ENCODE data around the gene PROCA1. TPM values are rescaled to one million over a fixed set of nuclear protein-coding genes. Genes with fewer than 3 reads are reported as not detected.
"Not testable (repeated sequence)": the region's sequence is repeated elsewhere in the genome, so short reads cannot be mapped to it uniquely, and the experiment has no call there.

Gene PROCA1
- total RNA-seq, 2 experiments from 2014 or later: 6.1 to 9.0 TPM

GRCh38 chr17:28738680-28739384, 27.1 kb upstream of the PROCA1 start:
- Mint-ChIP-seq H3K4me1 (peaks cover 26% of the 10 kb centered on the region), H3K27ac (peak overlapping the region; percentile 52), H3K9me3 (ENCODE audit: low read depth) (peaks cover 3% of the 10 kb centered on the region), H3K4me3 (no peak overlapping the region), H3K36me3 (peaks cover 21% of the 10 kb centered on the region), H3K27me3 (no peaks in the 10 kb centered on the region)
- CTCF ChIA-PET: interaction anchor here (16.9 kb wide), 1 partner anchor 9 kb away, joined by 591 read pairs; the partner anchor contains the start of genes NEK8 and TLCD1
- no peak for DNase-seq
- ATAC-seq: no peak

- H3K4me3 Mint-ChIP-seq: no peak overlapping the region
- DNase-seq (no peak), ATAC-seq (no peak)
- CTCF ChIA-PET: interaction anchor here (16.9 kb wide), 1 partner anchor 8 kb away, joined by 591 read pairs; the partner anchor contains the start of genes NEK8 and TLCD1
- no peaks in the 10 kb centered on the region for H3K27me3 Mint-ChIP-seq
- peaks cover 3% of the 10 kb centered on the region for H3K9me3 Mint-ChIP-seq (ENCODE audit: low read depth)
- H3K27ac Mint-ChIP-seq: peak overlapping the region; percentile 52
- peaks cover 21% of the 10 kb centered on the region for H3K36me3 Mint-ChIP-seq
- H3K4me1 Mint-ChIP-seq: peaks cover 24% of the 10 kb centered on the region
Observed at GRCh38 chr17:28737770-28738679, 26.3 kb upstream of the PROCA1 start.

GRCh38 chr17:28737316-28737715, 25.6 kb upstream of the PROCA1 start:
- H3K9me3 Mint-ChIP-seq (ENCODE audit: low read depth): peaks cover 3% of the 10 kb centered on the region

GRCh38 chr17:28735913-28736769, 24.5 kb upstream of the PROCA1 start:
- H3K4me1 Mint-ChIP-seq: peaks cover 22% of the 10 kb centered on the region
- not testable (repeated sequence) for DNase-seq; H3K27ac Mint-ChIP-seq; H3K9me3 Mint-ChIP-seq (ENCODE audit: low read depth); H3K27me3 Mint-ChIP-seq; ATAC-seq; H3K4me3 Mint-ChIP-seq
- CTCF ChIA-PET: interaction anchor here (1.3 to 12.9 kb wide), 3 partner anchors 9 to 217 kb away, joined by 3 to 591 read pairs (median 6); partner anchors contain the start of gene TRAF4
- H3K36me3 Mint-ChIP-seq: peaks cover 18% of the 10 kb centered on the region

More at GRCh38 chr17:28737316-28737715, 25.6 kb upstream of the PROCA1 start:
- Mint-ChIP-seq H3K4me1 (peaks cover 23% of the 10 kb centered on the region), H3K4me3 (no peak overlapping the region), H3K27ac (no peak overlapping the region), H3K36me3 (peaks cover 21% of the 10 kb centered on the region), H3K27me3 (no peaks in the 10 kb centered on the region)
- DNase-seq (no peak), ATAC-seq (no peak)
- CTCF ChIA-PET: interaction anchor here (0.9 kb wide), 1 partner anchor 10 kb away, joined by 3 read pairs; no protein-coding TSS in a partner anchor

GRCh38 chr17:28735242-28735722, 23.6 kb upstream of the PROCA1 start:
- DNase-seq: no peak
- H3K36me3 Mint-ChIP-seq: peaks cover 15% of the 10 kb centered on the region
- no peak overlapping the region for H3K27ac Mint-ChIP-seq
- CTCF ChIA-PET: interaction anchor here (1.3 to 12.9 kb wide), 3 partner anchors 8 to 218 kb away, joined by 3 to 591 read pairs (median 6); partner anchors contain the start of gene TRAF4
- H3K4me3 Mint-ChIP-seq: no peak overlapping the region
- H3K27me3 Mint-ChIP-seq: no peaks in the 10 kb centered on the region
- ATAC-seq: peak; percentile 33
- H3K4me1 Mint-ChIP-seq: peaks cover 22% of the 10 kb centered on the region
- peaks cover 3% of the 10 kb centered on the region for H3K9me3 Mint-ChIP-seq (ENCODE audit: low read depth)

- Mint-ChIP-seq H3K9me3 (ENCODE audit: low read depth) (peaks cover 2% of the 10 kb centered on the region), H3K4me1 (peaks cover 24% of the 10 kb centered on the region), H3K27me3 (no peaks in the 10 kb centered on the region), H3K36me3 (peaks cover 14% of the 10 kb centered on the region), H3K4me3 (no peak overlapping the region), H3K27ac (no peak overlapping the region)
- DNase-seq (no peak), ATAC-seq (no peak)
- CTCF ChIA-PET: interaction anchor here (1.3 to 12.9 kb wide), 3 partner anchors 8 to 218 kb away, joined by 3 to 591 read pairs (median 6); partner anchors contain the start of gene TRAF4
Observed at GRCh38 chr17:28734712-28735241, 23.1 kb upstream of the PROCA1 start.

- Mint-ChIP-seq H3K27ac (no peak overlapping the region), H3K27me3 (no peaks in the 10 kb centered on the region), H3K9me3 (ENCODE audit: low read depth) (no peaks in the 10 kb centered on the region), H3K4me3 (no peak overlapping the region), H3K4me1 (peaks cover 21% of the 10 kb centered on the region), H3K36me3 (peaks cover 5% of the 10 kb centered on the region)
- ATAC-seq: no peak
- DNase-seq: no peak
- CTCF ChIA-PET: interaction anchor here (1.5 to 12.9 kb wide), 2 partner anchors 13 to 109 kb away, joined by 6 to 591 read pairs; partner anchors contain the start of genes FAM222B and TRAF4
Observed at GRCh38 chr17:28733346-28733745, 21.7 kb upstream of the PROCA1 start.

- CTCF ChIA-PET: interaction anchor here (1.7 to 12.9 kb wide), 3 partner anchors 17 to 41 kb away, joined by 5 to 591 read pairs (median 7); partner anchors contain the start of gene TRAF4
- Mint-ChIP-seq H3K27ac (peak overlapping the region; percentile 1), H3K36me3 (peaks cover 4% of the 10 kb centered on the region), H3K4me3 (no peak overlapping the region), H3K4me1 (peaks cover 22% of the 10 kb centered on the region), H3K27me3 (no peaks in the 10 kb centered on the region), H3K9me3 (ENCODE audit: low read depth) (no peaks in the 10 kb centered on the region)
- DNase-seq (no peak), ATAC-seq (no peak)
Observed at GRCh38 chr17:28729950-28730330, 18.3 kb upstream of the PROCA1 start.

GRCh38 chr17:28728364-28729200, 16.9 kb upstream of the PROCA1 start, which contains the start of gene NEK8:
NEK8 (plus strand) TSS chr17:28728788; CDS start chr17:28728814, 26 bp downstream.
- Mint-ChIP-seq H3K4me3 (peak within 1 kb of the TSS; percentile 91), H3K27ac (peak within 1 kb of the TSS; percentile 94), H3K9me3 (ENCODE audit: low read depth) (no peaks in the 10 kb centered on the region), H3K27me3 (no peaks in the 10 kb centered on the region), H3K36me3 (peaks cover 17% of the 10 kb centered on the region), H3K4me1 (peaks cover 34% of the 10 kb centered on the region)
- CTCF ChIA-PET: interaction anchor here (1.1 to 12.9 kb wide), 23 partner anchors 9 to 400 kb away, joined by 3 to 591 read pairs (median 17); partner anchors contain the start of genes BLTP2, DHRS13, FAM222B and FLOT2
- ATAC-seq (peak; percentile 52), DNase-seq (peak; percentile 99)

- ATAC-seq: peak; percentile 51
- H3K27ac Mint-ChIP-seq: peak overlapping the region; percentile 94
- H3K27me3 Mint-ChIP-seq: no peaks in the 10 kb centered on the region
- DNase-seq: peak; percentile 96
- CTCF ChIA-PET: interaction anchor here (0.7 to 12.9 kb wide), 62 partner anchors 8 to 419 kb away, joined by 3 to 591 read pairs (median 5); partner anchors contain the start of genes BLTP2, DHRS13, FAM222B and FLOT2
- H3K9me3 Mint-ChIP-seq (ENCODE audit: low read depth): no peaks in the 10 kb centered on the region
- peaks cover 30% of the 10 kb centered on the region for H3K36me3 Mint-ChIP-seq
- H3K4me1 Mint-ChIP-seq: peaks cover 47% of the 10 kb centered on the region
- peak overlapping the region; percentile 91 for H3K4me3 Mint-ChIP-seq
Observed at GRCh38 chr17:28726627-28727491, 15.2 kb upstream of the PROCA1 start.

Data from activated CD8-positive, alpha-beta memory T cell treated with anti-CD3 and anti-CD28 coated beads, Interleukin-2, amount 10 ng/mL, durations not matched to agents 7 days and 5 days (primary cell).